WERI-Rb-1 (cell line): ENCODE measurements around the gene COG8.
A peak's percentile ranks its signal among the peaks of the same experiment; 100 is the strongest.

Source experiments
- DNase-seq: peaks from one replicate; pipeline ENCODE4 v3.0.0-alpha.2; 2020
- H3K27ac ChIP-seq: fragments of 250-450 bp; sonication (Bioruptor Pico); 2 replicates; pipeline ENCODE4 v1.5.1; 2020; ENCODE audit warnings: mild to moderate bottlenecking, moderate library complexity
- H3K27me3 ChIP-seq: fragments of 250-450 bp; sonication (Bioruptor Pico); 2 replicates; pipeline ENCODE4 v1.5.1; 2021; ENCODE audit warnings: mild to moderate bottlenecking, low read depth, moderate library complexity; ENCODE audit not compliant: insufficient read depth, severe bottlenecking
- H3K36me3 ChIP-seq: fragments of 250-450 bp; sonication (Bioruptor Pico); 2 replicates; pipeline ENCODE4 v1.5.1; 2020; ENCODE audit warnings: mild to moderate bottlenecking, moderate library complexity
- H3K4me3 ChIP-seq: 2 replicates; pipeline ENCODE4 v1.5.1; 2011; ENCODE audit warnings: low read depth, mild to moderate bottlenecking, control low read depth, low read length
- H3K9me3 ChIP-seq: fragments of 250-450 bp; sonication (Bioruptor Pico); 2 replicates; pipeline ENCODE4 v1.5.1; 2021; ENCODE audit warnings: mild to moderate bottlenecking, moderate library complexity; ENCODE audit not compliant: severe bottlenecking
- TF ChIP-seq, protein P1 (sequence below): IDR thresholded peaks from 2 replicates; pipeline ENCODE4 v1.5.1; 2011; ENCODE audit warnings: low read depth, mild to moderate bottlenecking, control low read depth, inconsistent platforms, low read length

COG8 gene

DNA sequence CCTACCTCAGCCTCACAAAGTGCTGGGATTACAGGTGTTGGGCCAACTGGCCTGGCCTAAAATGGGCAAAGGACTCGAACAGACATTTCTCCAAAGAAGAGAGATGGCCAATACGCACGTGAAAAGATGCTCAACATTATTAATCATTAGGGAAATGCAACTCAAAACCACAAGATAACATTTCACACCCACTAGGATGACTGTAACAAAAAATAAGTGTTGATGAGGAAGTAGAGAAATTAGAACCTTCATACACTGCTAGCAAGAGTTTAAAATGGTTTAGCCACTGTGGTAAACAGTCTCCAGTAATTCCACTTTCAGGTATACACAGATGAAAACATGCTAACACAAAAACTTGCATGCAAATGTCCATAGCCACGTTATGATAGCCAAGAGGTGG lies 6.6 kb upstream of the COG8 start:
- peaks cover 42% of the 10 kb centered on the region for H3K36me3 ChIP-seq

DNA sequence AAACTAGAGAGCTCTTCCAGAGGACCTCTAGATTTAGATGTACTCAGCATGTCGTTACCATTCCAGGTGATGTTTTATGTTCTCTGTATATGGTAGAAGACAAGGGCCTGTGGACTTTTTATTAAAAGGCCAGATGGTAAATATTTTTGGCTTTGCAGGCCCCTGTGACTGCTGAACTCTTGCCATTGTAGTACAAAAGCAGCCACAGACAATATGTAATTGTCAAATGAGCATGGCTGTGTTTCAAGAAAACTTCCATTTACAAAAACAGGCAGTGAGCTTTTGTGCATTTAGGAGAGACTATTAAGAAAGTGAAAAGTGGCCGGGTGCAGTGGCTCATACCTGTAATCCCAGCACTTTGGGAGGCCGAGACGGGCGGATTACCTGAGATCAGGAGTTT lies 4.8 kb upstream of the COG8 start:
- H3K36me3 ChIP-seq: peaks cover 40% of the 10 kb centered on the region

More for the DNA sequence above, 6.6 kb upstream of the COG8 start:
- H3K27me3 ChIP-seq: no peaks in the 10 kb centered on the region
- H3K27ac ChIP-seq: no peak overlapping the region
- no peak overlapping the region for H3K4me3 ChIP-seq
- no peaks in the 10 kb centered on the region for H3K9me3 ChIP-seq
- TF ChIP-seq, protein P1, sequence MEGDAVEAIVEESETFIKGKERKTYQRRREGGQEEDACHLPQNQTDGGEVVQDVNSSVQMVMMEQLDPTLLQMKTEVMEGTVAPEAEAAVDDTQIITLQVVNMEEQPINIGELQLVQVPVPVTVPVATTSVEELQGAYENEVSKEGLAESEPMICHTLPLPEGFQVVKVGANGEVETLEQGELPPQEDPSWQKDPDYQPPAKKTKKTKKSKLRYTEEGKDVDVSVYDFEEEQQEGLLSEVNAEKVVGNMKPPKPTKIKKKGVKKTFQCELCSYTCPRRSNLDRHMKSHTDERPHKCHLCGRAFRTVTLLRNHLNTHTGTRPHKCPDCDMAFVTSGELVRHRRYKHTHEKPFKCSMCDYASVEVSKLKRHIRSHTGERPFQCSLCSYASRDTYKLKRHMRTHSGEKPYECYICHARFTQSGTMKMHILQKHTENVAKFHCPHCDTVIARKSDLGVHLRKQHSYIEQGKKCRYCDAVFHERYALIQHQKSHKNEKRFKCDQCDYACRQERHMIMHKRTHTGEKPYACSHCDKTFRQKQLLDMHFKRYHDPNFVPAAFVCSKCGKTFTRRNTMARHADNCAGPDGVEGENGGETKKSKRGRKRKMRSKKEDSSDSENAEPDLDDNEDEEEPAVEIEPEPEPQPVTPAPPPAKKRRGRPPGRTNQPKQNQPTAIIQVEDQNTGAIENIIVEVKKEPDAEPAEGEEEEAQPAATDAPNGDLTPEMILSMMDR: no peak
- no peak for DNase-seq

DNA sequence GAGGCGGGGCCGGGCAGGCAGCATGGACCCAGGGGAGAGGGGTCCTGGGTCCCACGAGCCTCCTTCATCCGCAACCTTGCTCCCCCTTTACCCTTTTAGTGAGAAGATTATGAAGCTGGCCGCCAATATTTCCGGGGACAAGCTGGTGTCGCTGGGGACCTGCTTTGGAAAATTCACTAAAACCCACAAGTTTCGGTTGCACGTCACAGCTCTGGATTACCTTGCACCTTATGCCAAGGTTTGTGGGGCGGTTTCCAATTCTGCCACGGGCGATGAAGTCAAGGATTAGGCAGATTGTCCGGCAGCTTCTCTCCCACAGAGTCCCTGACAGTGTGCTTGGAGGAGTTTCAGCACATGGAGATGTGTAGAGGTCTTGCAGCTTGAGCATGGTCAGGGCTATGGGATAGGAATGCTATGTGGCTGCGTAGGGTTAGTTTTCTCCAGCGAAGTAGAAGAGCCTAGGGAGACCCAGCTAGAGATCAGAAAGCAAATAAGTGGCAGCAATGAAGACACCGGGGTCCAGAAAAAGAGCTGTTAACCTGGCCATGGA lies 806 bp upstream of the COG8 start:
- peak overlapping the region; percentile 72 for H3K27ac ChIP-seq
- H3K27me3 ChIP-seq: no peaks in the 10 kb centered on the region
- peaks cover 55% of the 10 kb centered on the region for H3K36me3 ChIP-seq
- DNase-seq: no peak
- peak overlapping the region; percentile 55 for H3K4me3 ChIP-seq
- no peaks in the 10 kb centered on the region for H3K9me3 ChIP-seq
- TF ChIP-seq, protein P1: no peak

More for the DNA sequence above, 4.8 kb upstream of the COG8 start:
- Histone ChIP-seq H3K4me3 (no peak overlapping the region), H3K9me3 (no peaks in the 10 kb centered on the region), H3K27me3 (no peaks in the 10 kb centered on the region), H3K27ac (no peak overlapping the region)
- TF ChIP-seq, protein P1: no peak
- DNase-seq: no peak

DNA sequence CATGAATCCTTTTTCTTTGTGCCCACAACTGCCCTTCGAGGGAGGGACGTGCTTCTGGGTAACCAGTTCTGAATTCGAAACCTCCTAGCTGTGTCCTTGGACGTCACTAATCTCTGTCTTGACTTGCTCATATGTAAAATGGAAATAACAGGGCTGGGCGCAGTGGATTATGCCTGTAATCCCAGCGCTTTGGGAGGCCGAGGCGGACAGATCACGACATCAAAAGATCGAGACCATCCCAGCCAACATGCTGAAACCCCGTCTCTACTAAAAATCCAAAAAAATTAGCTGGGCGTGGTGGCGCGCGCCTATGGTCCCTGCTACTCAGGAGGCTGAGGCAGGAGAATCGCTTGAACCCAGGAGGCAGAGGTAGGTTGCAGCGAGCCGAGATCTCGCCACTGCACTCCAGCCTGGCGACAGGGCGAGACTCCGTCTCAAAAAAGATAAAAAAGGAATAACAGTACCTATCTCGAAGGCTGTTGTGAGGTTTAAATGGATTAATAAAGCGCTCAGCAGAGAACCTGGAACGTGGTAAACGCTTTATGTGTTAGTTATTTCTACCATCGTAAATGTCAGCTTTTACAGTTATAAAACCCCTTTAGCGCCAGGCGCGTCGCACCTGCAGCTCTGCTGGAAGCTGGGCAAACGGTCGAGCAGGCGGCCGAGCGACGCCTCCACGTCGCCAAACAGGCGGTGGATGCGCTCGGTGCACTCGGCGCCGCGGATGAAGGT lies 641 bp downstream of the COG8 start:
- Histone ChIP-seq H3K9me3 (no peaks in the 10 kb centered on the region), H3K27me3 (no peaks in the 10 kb centered on the region), H3K27ac (peak overlapping the region; percentile 95), H3K36me3 (peaks cover 61% of the 10 kb centered on the region), H3K4me3 (peak overlapping the region; percentile 55)
- TF ChIP-seq, protein P1: no peak
- no peak for DNase-seq

DNA sequence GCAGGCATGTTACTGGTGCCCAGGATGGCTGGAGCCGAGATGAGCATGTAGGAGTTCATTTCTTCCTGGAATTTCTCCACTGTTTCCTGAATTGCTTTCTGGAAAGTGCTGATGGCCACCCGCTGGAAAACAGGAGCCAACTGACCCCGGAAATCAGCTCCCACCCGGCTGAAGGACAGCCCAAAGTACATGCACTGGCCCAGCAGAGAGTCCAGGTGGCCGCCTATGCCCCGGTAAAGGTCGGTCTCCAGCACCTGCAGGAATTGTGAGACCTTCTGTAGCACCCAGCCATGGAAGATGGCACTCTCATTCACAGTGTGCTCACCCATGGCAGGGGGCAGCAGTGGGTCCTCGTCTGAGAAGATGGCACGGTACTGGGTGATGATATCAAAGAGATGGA lies 4.7 kb downstream of the COG8 start:
- Histone ChIP-seq H3K27ac (no peak overlapping the region), H3K4me3 (no peak overlapping the region), H3K36me3 (peaks cover 59% of the 10 kb centered on the region), H3K27me3 (no peaks in the 10 kb centered on the region), H3K9me3 (no peaks in the 10 kb centered on the region)
- DNase-seq: no peak
- TF ChIP-seq, protein P1: no peak
